K562 (cell line): ENCODE results near the gene TARS3. TPM values are rescaled to one million over a fixed set of nuclear protein-coding genes. Genes with fewer than 3 reads are reported as not detected.

Experiments
- ATAC-seq: fragments of 200-7000 bp; cut with Tn5 transposase; 3 replicates; pipeline ENCODE4 v1.9.1; 2020; ENCODE audit warnings: moderate library complexity
- BruUV-seq: library from RNA; stranded (reverse); fragments of 400-500 nt; replicated peaks from 2 replicates; lab custom pipeline; 2021; lab: Mats Ljungman, UMichigan
- CTCF ChIA-PET: fragments of 300-600 bp; formaldehyde crosslinking; extraction: SDS; loops from one replicate; lab custom pipeline; 2021; ENCODE audit warnings: low intra/inter-chr PET ratio; lab: Yijun Ruan, JAX
- POLR2A ChIA-PET: fragments of 300-600, 350-650 bp; sonication (Branson Sonifier 250); formaldehyde crosslinking; extraction: SDS; loops from one replicate; lab custom pipeline; 2021; ENCODE audit warnings: antibody characterized with exemption, inconsistent platforms; lab: Yijun Ruan, JAX
- DNase-seq, 4 experiments: peaks; one replicate each; pipeline versions ENCODE4 v3.0.0 to v3.0.0-alpha.2; 2011 to 2018; ENCODE audit warnings: low spot score in 3 of 4, mixed read lengths in 3 of 4; ENCODE audit errors: extremely low read depth in 1 of 4
- FAIRE-seq: peaks from 2 replicates; lab custom pipeline; 2011; peaks lifted over from hg19 to GRCh38; lab: Jason Lieb, UNC
- H2AFZ ChIP-seq: 2 replicates; pipeline ENCODE4 v1.6.0; 2011; ENCODE audit warnings: low read depth, low read length, control low read depth, inconsistent platforms
- H3K27ac ChIP-seq: fragments of 200-600 bp; 3 replicates; pipeline ENCODE4 v1.8.0; 2011; ENCODE audit warnings: low read depth, mild to moderate bottlenecking, control low read depth, inconsistent platforms, low read length, moderate library complexity, mixed read lengths; ENCODE audit errors: extremely low read depth
- H3K27me3 ChIP-seq, 2 experiments: fragments of 300-600 bp in 1 of 2; 2 replicates in 1 of 2; 3 replicates in 1 of 2; pipeline versions ENCODE4 v1.6.0 to v1.8.0; 2011; ENCODE audit warnings: inconsistent platforms in 2 of 2, low read length in 2 of 2, mild to moderate bottlenecking in 1 of 2, mixed read lengths in 1 of 2, moderate library complexity in 1 of 2; ENCODE audit not compliant: control insufficient read depth in 2 of 2, insufficient read depth in 2 of 2
- H3K36me3 ChIP-seq: fragments of 300-600 bp; 3 replicates; pipeline ENCODE4 v1.8.0; 2011; ENCODE audit warnings: mild to moderate bottlenecking, low read length, inconsistent platforms; ENCODE audit not compliant: control insufficient read depth, insufficient read depth
- H3K4me1 ChIP-seq, 2 experiments: fragments of 200-600 bp in 1 of 2; replicated peaks in 1 of 2; 2 replicates in 1 of 2; 3 replicates in 1 of 2; pipeline versions ENCODE4 v1.5.1 to v1.8.0; 2011; ENCODE audit warnings: inconsistent platforms in 2 of 2, low read length in 2 of 2, mild to moderate bottlenecking in 1 of 2, mixed read lengths in 1 of 2, moderate library complexity in 1 of 2; ENCODE audit not compliant: control insufficient read depth in 2 of 2, insufficient read depth in 2 of 2
- H3K4me2 ChIP-seq: 2 replicates; pipeline ENCODE4 v1.6.1; 2011; ENCODE audit warnings: low read length, control low read depth, inconsistent platforms, mixed read lengths; ENCODE audit not compliant: insufficient read depth
- H3K4me3 ChIP-seq: fragments of 200-600 bp; sonication (generic), shearing (Covaris generic); 2 replicates; pipeline ENCODE4 v1.5.1; 2016; ENCODE audit warnings: control low read depth, inconsistent platforms
- H3K79me2 ChIP-seq: fragments of 200-600 bp; 3 replicates; pipeline ENCODE4 v1.8.0; 2011; ENCODE audit warnings: low read length, inconsistent platforms; ENCODE audit not compliant: control insufficient read depth, insufficient read depth
- H3K9ac ChIP-seq, 2 experiments: 2 replicates each; pipeline versions ENCODE4 v1.6.0 to v1.6.1; 2011; ENCODE audit warnings: low read depth in 2 of 2, low read length in 2 of 2, control low read depth in 1 of 2, inconsistent platforms in 1 of 2, mild to moderate bottlenecking in 1 of 2, mixed read lengths in 1 of 2; ENCODE audit not compliant: insufficient read depth in 1 of 2
- H3K9me1 ChIP-seq: one replicate; pipeline ENCODE4 v1.6.0; 2011; ENCODE audit warnings: inconsistent platforms, mild to moderate bottlenecking, low read length, moderate library complexity; ENCODE audit not compliant: control insufficient read depth, insufficient read depth
- H3K9me3 ChIP-seq: replicated peaks from 2 replicates; pipeline ENCODE4 v1.5.1; 2011; ENCODE audit warnings: low read depth, low read length, inconsistent platforms; ENCODE audit not compliant: control insufficient read depth, insufficient read depth
- H4K20me1 ChIP-seq: replicated peaks from 2 replicates; pipeline ENCODE4 v1.6.1; 2011; ENCODE audit warnings: low read length, inconsistent platforms, mixed read lengths; ENCODE audit not compliant: control insufficient read depth, insufficient read depth
- CTCF ChIP-seq, 3 experiments: IDR thresholded peaks in 2 of 3; conservative IDR thresholded peaks in 1 of 3; 2 replicates each; pipeline ENCODE4 v1.5.1; 2011 to 2012; ENCODE audit warnings: low read length in 3 of 3, mild to moderate bottlenecking in 3 of 3, control low read depth in 2 of 3, improper control_type of control experiment in 1 of 3, inconsistent platforms in 1 of 3, low read depth in 1 of 3, mixed read lengths in 1 of 3, moderate library complexity in 1 of 3; ENCODE audit not compliant: insufficient read depth in 2 of 3
- HDGF ChIP-seq: fragments of 450-650 bp; IDR thresholded peaks from 2 replicates; pipeline ENCODE4 v1.6.1; 2016
- MTA1 ChIP-seq: fragments of 450-650 bp; IDR thresholded peaks from 2 replicates; pipeline ENCODE4 v1.6.1; 2017; ENCODE audit warnings: borderline replicate concordance
- RAD21 ChIP-seq, 2 experiments: fragments of 250-450 bp in 1 of 2; fragments of 450-650 bp in 1 of 2; sonication (Bioruptor Pico) in 1 of 2; formaldehyde crosslinking in 1 of 2; IDR thresholded peaks in 1 of 2; conservative IDR thresholded peaks in 1 of 2; 2 replicates each; pipeline versions ENCODE4 v1.4.0 to v1.8.0; 2020 to 2022; ENCODE audit warnings: mild to moderate bottlenecking in 2 of 2, moderate library complexity in 1 of 2
- REST ChIP-seq, 2 experiments: fragments of 450-650 bp; formaldehyde crosslinking in 1 of 2; IDR thresholded peaks; 2 replicates each; pipeline versions ENCODE4 v1.4.0 to v1.6.1; 2014 to 2020; ENCODE audit warnings: mild to moderate bottlenecking in 2 of 2, borderline replicate concordance in 1 of 2, low read depth in 1 of 2
- SMC3 ChIP-seq: conservative IDR thresholded peaks from 2 replicates; pipeline ENCODE4 v1.6.1; 2011; ENCODE audit warnings: low read depth, low read length, improper control_type of control experiment; ENCODE audit not compliant: insufficient read depth
- TAF7 ChIP-seq: fragments of 450-650 bp; IDR thresholded peaks from 2 replicates; pipeline ENCODE4 v1.6.1; 2016; ENCODE audit warnings: missing genetic modification characterization, missing compliant biosample characterization
- ZBTB2 ChIP-seq: fragments of 450-650 bp; IDR thresholded peaks from 2 replicates; pipeline ENCODE4 v1.6.1; 2016; ENCODE audit warnings: antibody characterized with exemption
- WGBS: fragments of 100-300 bp; shearing (Covaris generic); methylation state at CpG from one replicate; pipeline ENCODE4 v1.1.6; 2016; ENCODE audit warnings: low coverage, mixed read lengths; ENCODE audit not compliant: insufficient coverage; ENCODE audit errors: missing lambda C conversion rate; 5-methylcytosine and 5-hydroxymethylcytosine counted together
- in situ Hi-C: fragments of 300-500 bp; cut with MboI; formaldehyde crosslinking; loops from 4 replicates; pipeline ENCODE4 v1.15.0; 2018; ENCODE audit warnings: inconsistent platforms, mixed read lengths
- intact Hi-C: fragments of 100-400 bp; cut with micrococcal nuclease; formaldehyde crosslinking; loops from 2 replicates; pipeline ENCODE4 v1.14.2; 2022
- polyA plus RNA-seq, 8 experiments: library from polyadenylated mRNA; depleted of rRNA in 4 of 8; stranded (reverse) in 5 of 8; unstranded in 3 of 8; fragments of >200 nt; fragmentation: Nextera tagmentation in 2 of 8; fragmentation: Illumina TruSeq in 1 of 8; extraction: Ambion mirVana in 2 of 8; extraction: Trizol in 1 of 8; gene quantifications; 2 replicates each; pipeline versions ENCODE4 v1.2.1 to v1.2.3, GENCODE V29; 2011 to 2014; ENCODE audit warnings: inconsistent platforms in 1 of 8, missing spikeins in 1 of 8
- total RNA-seq, 7 experiments: library from RNA; depleted of rRNA in 6 of 7; stranded (reverse); fragments of >200 nt in 6 of 7; fragmentation: Illumina TruSeq in 2 of 7; extraction: Trizol in 2 of 7; gene quantifications; 2 replicates each; pipeline versions ENCODE4 v1.2.1 to v1.2.3, GENCODE V29; 2011 to 2021; ENCODE audit warnings: low replicate concordance in 1 of 7

TARS3 gene
- total and polyA plus RNA-seq, 9 of the 15 experiments (the other 6 are each of a cell fraction or from before 2014, with no cell fraction given): 2.1 to 14.7 (median 9.8) TPM

GRCh38 chr15:101773496-101774100 lies 49.3 kb upstream of the TARS3 start:
- peak overlapping the region in 1 of 2 experiments; percentile 58; a peak in 1 of 4 replicates for H3K9ac ChIP-seq
- 0% methylated on average over 4 of the region's 7 CpGs for WGBS
- H4K20me1 ChIP-seq: no peaks in the 10 kb centered on the region
- H3K27me3 ChIP-seq: peaks cover 12 to 49% of the 10 kb centered on the region in 2 experiments; a peak in 3 of 5 replicates
- H2AFZ ChIP-seq: no peak overlapping the region
- peak; percentile 66 for FAIRE-seq
- H3K36me3 ChIP-seq: no peaks in the 10 kb centered on the region
- H3K4me3 ChIP-seq: no peak overlapping the region
- H3K79me2 ChIP-seq: no peaks in the 10 kb centered on the region
- intact Hi-C loops (loop anchor here (5.0 kb wide), 1 partner anchor 121 kb away; the partner anchor contains the start of gene TM2D3), in situ Hi-C loops (no loop called here)
- H3K4me1 ChIP-seq: 0 out of 5 replicates have a peak, but pooled peaks cover 0 to 4% of the 10 kb centered on the region in 2 experiments
- peak in 3 of 4 experiments; percentile 11 to 46 (median 23) for DNase-seq
- H3K9me3 ChIP-seq: no peaks in the 10 kb centered on the region
- no peak for ATAC-seq
- no TSS peak for BruUV-seq
- POLR2A ChIA-PET: interaction anchor here (0.6 to 1.0 kb wide), 4 partner anchors 13 to 1136 kb away, joined by 3 read pairs; partner anchors contain the start of gene TARS3
- no peak overlapping the region for H3K27ac ChIP-seq
- H3K9me1 ChIP-seq: no peaks in the 10 kb centered on the region
- CTCF ChIA-PET: no interaction called here
- H3K4me2 ChIP-seq: no peak overlapping the region
- no peak for TF ChIP-seq HDGF
- no peak for TF ChIP-seq TAF7 (tag)
- peak in 1 of 2 experiments; percentile 63; a peak in 2 of 4 replicates for TF ChIP-seq RAD21 (CRISPR knock-in tag; conservative IDR thresholded peaks at IDR 0.05 in 1 of 2, IDR thresholded peaks at IDR 0.05 in 1 of 2)
- peak; percentile 19; the same call in 1 of the 2 replicates for TF ChIP-seq REST (IDR thresholded peaks at IDR 0.05; ENCODE audit: borderline replicate concordance)
- no peak for TF ChIP-seq REST (CRISPR knock-in tag; IDR thresholded peaks at IDR 0.05; ENCODE audit: low read depth)
- TF ChIP-seq SMC3: peak; percentile 35; the same call in 1 of the 2 replicates
- peak; percentile 66 to 67 (median 66) for TF ChIP-seq CTCF (IDR thresholded peaks at IDR 0.05 in 2 of 3, conservative IDR thresholded peaks at IDR 0.05 in 1 of 3; ENCODE audit: insufficient read depth in 2 of 3, low read depth in 1 of 3, low read length in 3 of 3)
- TF ChIP-seq MTA1: no peak
- TF ChIP-seq ZBTB2: no peak
